ENCODE measurements around the gene KRT85. TPM values are rescaled to one million over a fixed set of nuclear protein-coding genes. Genes with fewer than 3 reads are reported as not detected.

KRT85 gene
- total RNA-seq, 4 donors from 2014 or later = not detected

GRCh38 chr12:52343550-52343949 lies 23.7 kb downstream of the KRT85 start:
- H3K27ac ChIP-seq = no peak overlapping the region
- 91 to 92% methylated on average over 1 to 2 of the region's 2 CpGs for WGBS, 2 donors
- intact Hi-C loops (cut with DNase I) = no loop called here

GRCh38 chr12:52342781-52343490 lies 24.3 kb downstream of the KRT85 start:
- no peaks in the 10 kb centered on the region for H3K36me3 ChIP-seq
- intact Hi-C loops (cut with DNase I) = no loop called here
- TF ChIP-seq CTCF (IDR thresholded peaks at IDR 0.05) (no peak), POLR2A (IDR thresholded peaks at IDR 0.05) (no peak)
- H3K27ac ChIP-seq = no peak overlapping the region
- H3K9me3 ChIP-seq = no peaks in the 10 kb centered on the region
- DNase-seq = no peak
- H3K4me1 ChIP-seq = peaks cover 8 to 37% (median 8%) of the 10 kb centered on the region in 3 donors
- H3K4me3 ChIP-seq = no peak overlapping the region
- 72% methylated on average over 2 of the region's 2 CpGs; no CpG with 5 or more reads in 1 of the 2 donors for WGBS, 2 donors
- peaks cover 0 to 31% (median 0%) of the 10 kb centered on the region in 4 donors for H3K27me3 ChIP-seq

More at GRCh38 chr12:52343550-52343949, 23.7 kb downstream of the KRT85 start:
- peaks cover 0 to 36% (median 0%) of the 10 kb centered on the region in 4 donors for H3K27me3 ChIP-seq
- DNase-seq = no peak
- H3K4me1 ChIP-seq = peaks cover 3 to 31% (median 4%) of the 10 kb centered on the region in 3 donors
- H3K4me3 ChIP-seq = no peak overlapping the region
- TF ChIP-seq POLR2A (IDR thresholded peaks at IDR 0.05) = no peak
- no peak for TF ChIP-seq CTCF (IDR thresholded peaks at IDR 0.05)
- H3K9me3 ChIP-seq = no peaks in the 10 kb centered on the region
- H3K36me3 ChIP-seq = no peaks in the 10 kb centered on the region

- Histone ChIP-seq H3K9me3 (peaks cover 0 to 8% (median 0%) of the 10 kb centered on the region in 3 donors), H3K4me3 (no peak overlapping the region), H3K36me3 (no peaks in the 10 kb centered on the region), H3K27ac (no peak overlapping the region), H3K27me3 (peaks cover 0 to 31% (median 0%) of the 10 kb centered on the region in 4 donors), H3K4me1 (peaks cover 8 to 25% (median 8%) of the 10 kb centered on the region in 3 donors)
- 69 to 84% methylated on average over 5 to 6 of the region's 14 CpGs for WGBS, 2 donors
- intact Hi-C loops (cut with DNase I) = no loop called here
- DNase-seq = no peak
- TF ChIP-seq POLR2A (IDR thresholded peaks at IDR 0.05) (no peak), CTCF (IDR thresholded peaks at IDR 0.05) (no peak)
Measured at GRCh38 chr12:52341066-52341580, 26.2 kb downstream of the KRT85 start.

GRCh38 chr12:52338241-52338960 lies 28.9 kb downstream of the KRT85 start:
- peaks cover 0 to 15% (median 0%) of the 10 kb centered on the region in 3 donors for H3K9me3 ChIP-seq
- H3K4me3 ChIP-seq = no peak overlapping the region
- no peaks in the 10 kb centered on the region for H3K36me3 ChIP-seq
- no peak for DNase-seq
- 41 to 48% methylated on average over 10 of the region's 10 CpGs for WGBS, 2 donors
- peak overlapping the region in 1 of 4 donors; percentile 20 for H3K27ac ChIP-seq
- H3K4me1 ChIP-seq = peaks cover 8 to 18% (median 8%) of the 10 kb centered on the region in 3 donors
- H3K27me3 ChIP-seq = peaks cover 0 to 23% (median 0%) of the 10 kb centered on the region in 4 donors
- TF ChIP-seq CTCF (IDR thresholded peaks at IDR 0.05) = no peak
- no peak for TF ChIP-seq POLR2A (IDR thresholded peaks at IDR 0.05)
- intact Hi-C loops (cut with DNase I) = no loop called here

GRCh38 chr12:52337054-52337453 lies 30.2 kb downstream of the KRT85 start:
- no peak overlapping the region for H3K27ac ChIP-seq
- H3K9me3 ChIP-seq = peaks cover 0 to 15% (median 0%) of the 10 kb centered on the region in 3 donors
- intact Hi-C loops (cut with DNase I) = no loop called here
- no peak for TF ChIP-seq CTCF (IDR thresholded peaks at IDR 0.05)
- 17 to 19% methylated on average over 1 of the region's 1 CpG for WGBS, 2 donors
- H3K4me1 ChIP-seq = peaks cover 8 to 18% (median 8%) of the 10 kb centered on the region in 3 donors
- no peak overlapping the region for H3K4me3 ChIP-seq
- H3K27me3 ChIP-seq = peaks cover 0 to 18% (median 0%) of the 10 kb centered on the region in 4 donors
- DNase-seq = no peak
- H3K36me3 ChIP-seq = no peaks in the 10 kb centered on the region

All from esophagus squamous epithelium (tissue), 5 donors.